ENCODE measurements around the gene UBE2U. TPM values are rescaled to one million over a fixed set of nuclear protein-coding genes. Genes with fewer than 3 reads are reported as not detected.

UBE2U gene
- total and polyA plus RNA-seq, 10 of the 15 experiments (the other 5 are each of a cell fraction or from before 2014, with no cell fraction given), result not detected

- TF ChIP-seq, protein P1, sequence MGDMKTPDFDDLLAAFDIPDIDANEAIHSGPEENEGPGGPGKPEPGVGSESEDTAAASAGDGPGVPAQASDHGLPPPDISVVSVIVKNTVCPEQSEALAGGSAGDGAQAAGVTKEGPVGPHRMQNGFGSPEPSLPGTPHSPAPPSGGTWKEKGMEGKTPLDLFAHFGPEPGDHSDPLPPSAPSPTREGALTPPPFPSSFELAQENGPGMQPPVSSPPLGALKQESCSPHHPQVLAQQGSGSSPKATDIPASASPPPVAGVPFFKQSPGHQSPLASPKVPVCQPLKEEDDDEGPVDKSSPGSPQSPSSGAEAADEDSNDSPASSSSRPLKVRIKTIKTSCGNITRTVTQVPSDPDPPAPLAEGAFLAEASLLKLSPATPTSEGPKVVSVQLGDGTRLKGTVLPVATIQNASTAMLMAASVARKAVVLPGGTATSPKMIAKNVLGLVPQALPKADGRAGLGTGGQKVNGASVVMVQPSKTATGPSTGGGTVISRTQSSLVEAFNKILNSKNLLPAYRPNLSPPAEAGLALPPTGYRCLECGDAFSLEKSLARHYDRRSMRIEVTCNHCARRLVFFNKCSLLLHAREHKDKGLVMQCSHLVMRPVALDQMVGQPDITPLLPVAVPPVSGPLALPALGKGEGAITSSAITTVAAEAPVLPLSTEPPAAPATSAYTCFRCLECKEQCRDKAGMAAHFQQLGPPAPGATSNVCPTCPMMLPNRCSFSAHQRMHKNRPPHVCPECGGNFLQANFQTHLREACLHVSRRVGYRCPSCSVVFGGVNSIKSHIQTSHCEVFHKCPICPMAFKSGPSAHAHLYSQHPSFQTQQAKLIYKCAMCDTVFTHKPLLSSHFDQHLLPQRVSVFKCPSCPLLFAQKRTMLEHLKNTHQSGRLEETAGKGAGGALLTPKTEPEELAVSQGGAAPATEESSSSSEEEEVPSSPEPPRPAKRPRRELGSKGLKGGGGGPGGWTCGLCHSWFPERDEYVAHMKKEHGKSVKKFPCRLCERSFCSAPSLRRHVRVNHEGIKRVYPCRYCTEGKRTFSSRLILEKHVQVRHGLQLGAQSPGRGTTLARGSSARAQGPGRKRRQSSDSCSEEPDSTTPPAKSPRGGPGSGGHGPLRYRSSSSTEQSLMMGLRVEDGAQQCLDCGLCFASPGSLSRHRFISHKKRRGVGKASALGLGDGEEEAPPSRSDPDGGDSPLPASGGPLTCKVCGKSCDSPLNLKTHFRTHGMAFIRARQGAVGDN (IDR thresholded peaks at IDR 0.05), result peak; percentile 59; the same call in 1 of the 2 replicates
- TF ChIP-seq RUNX3 (IDR thresholded peaks at IDR 0.05; ENCODE audit: low read length) (no peak), ZBTB4 (CRISPR knock-in tag; IDR thresholded peaks at IDR 0.05) (no peak), RELB (IDR thresholded peaks at IDR 0.05; ENCODE audit: low read depth) (peak; percentile 81; the same call in 1 of the 2 replicates), ZNF207 (IDR thresholded peaks at IDR 0.05; ENCODE audit: borderline replicate concordance) (no peak), DPF2 (IDR thresholded peaks at IDR 0.05) (peak; percentile 81; the same call in 1 of the 2 replicates), PKNOX1 (IDR thresholded peaks at IDR 0.05) (peak; percentile 48; the same call in 1 of the 2 replicates), ZNF24 (IDR thresholded peaks at IDR 0.05) (0 out of 2 replicates have a peak, but pooled peaks have one; percentile 7), BHLHE40 (IDR thresholded peaks at IDR 0.05; ENCODE audit: borderline replicate concordance in 1 of 2, low read depth in 2 of 2, low read length in 1 of 2) (peak; percentile 79 to 87; a peak in 3 of 4 replicates), BCL11A (IDR thresholded peaks at IDR 0.05; ENCODE audit: low read depth, low read length) (peak; percentile 60; the same call in 1 of the 2 replicates), TAF1 (IDR thresholded peaks at IDR 0.05; ENCODE audit: borderline replicate concordance, low read depth, low read length) (no peak), YY1 (IDR thresholded peaks at IDR 0.05; ENCODE audit: low read depth, low read length) (no peak), NFXL1 (IDR thresholded peaks at IDR 0.05; ENCODE audit: borderline replicate concordance) (no peak)
- TF ChIP-seq, protein P2, sequence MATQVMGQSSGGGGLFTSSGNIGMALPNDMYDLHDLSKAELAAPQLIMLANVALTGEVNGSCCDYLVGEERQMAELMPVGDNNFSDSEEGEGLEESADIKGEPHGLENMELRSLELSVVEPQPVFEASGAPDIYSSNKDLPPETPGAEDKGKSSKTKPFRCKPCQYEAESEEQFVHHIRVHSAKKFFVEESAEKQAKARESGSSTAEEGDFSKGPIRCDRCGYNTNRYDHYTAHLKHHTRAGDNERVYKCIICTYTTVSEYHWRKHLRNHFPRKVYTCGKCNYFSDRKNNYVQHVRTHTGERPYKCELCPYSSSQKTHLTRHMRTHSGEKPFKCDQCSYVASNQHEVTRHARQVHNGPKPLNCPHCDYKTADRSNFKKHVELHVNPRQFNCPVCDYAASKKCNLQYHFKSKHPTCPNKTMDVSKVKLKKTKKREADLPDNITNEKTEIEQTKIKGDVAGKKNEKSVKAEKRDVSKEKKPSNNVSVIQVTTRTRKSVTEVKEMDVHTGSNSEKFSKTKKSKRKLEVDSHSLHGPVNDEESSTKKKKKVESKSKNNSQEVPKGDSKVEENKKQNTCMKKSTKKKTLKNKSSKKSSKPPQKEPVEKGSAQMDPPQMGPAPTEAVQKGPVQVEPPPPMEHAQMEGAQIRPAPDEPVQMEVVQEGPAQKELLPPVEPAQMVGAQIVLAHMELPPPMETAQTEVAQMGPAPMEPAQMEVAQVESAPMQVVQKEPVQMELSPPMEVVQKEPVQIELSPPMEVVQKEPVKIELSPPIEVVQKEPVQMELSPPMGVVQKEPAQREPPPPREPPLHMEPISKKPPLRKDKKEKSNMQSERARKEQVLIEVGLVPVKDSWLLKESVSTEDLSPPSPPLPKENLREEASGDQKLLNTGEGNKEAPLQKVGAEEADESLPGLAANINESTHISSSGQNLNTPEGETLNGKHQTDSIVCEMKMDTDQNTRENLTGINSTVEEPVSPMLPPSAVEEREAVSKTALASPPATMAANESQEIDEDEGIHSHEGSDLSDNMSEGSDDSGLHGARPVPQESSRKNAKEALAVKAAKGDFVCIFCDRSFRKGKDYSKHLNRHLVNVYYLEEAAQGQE (IDR thresholded peaks at IDR 0.05; ENCODE audit: low read depth, low read length), result no peak
Measured at GRCh38 chr1:64194168-64195080, 9.0 kb upstream of the UBE2U start (continued).

Measured in GM12878 (cell line).